ENCODE measurements around the gene RHOH.

DNA sequence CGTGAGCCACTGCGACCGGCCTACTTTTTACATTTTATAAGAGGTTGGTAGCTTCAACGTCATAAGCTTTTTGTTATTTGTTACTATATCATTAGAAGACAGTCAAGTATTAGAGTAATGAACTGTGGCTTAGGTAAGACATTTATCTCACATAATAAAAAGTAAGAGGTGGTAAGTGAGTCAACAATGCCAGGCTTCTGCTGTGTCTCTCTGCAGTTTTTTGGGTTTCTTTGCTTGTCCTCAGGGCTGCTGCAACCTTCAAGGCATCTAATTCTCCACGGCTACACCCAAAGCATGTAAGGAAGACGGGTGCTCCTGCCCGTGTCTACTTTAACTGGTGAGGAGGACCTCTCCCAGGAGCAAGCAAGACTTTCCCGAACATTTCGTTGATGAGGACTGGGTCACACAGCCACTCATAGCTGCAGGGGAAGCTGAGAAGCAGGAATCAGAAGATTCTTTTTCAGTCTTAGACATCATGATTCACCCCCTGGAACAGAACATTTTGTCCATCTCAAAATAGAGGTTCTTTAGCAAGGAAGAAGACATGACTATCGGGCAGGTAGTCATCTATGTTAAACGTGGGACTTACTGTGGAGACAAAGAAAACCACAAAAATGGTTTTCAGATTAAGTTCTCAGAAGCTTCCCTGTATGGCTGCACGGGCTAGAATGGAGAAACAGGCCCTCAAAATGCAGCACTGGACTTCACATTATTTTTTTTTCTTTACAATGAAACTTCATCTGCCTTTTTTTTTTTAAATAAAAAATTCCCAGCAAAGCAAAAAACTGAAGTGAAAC, 13.0 kb upstream of the RHOH start:
- TF ChIP-seq POLR2A (IDR thresholded peaks at IDR 0.05; ENCODE audit: low read depth, low read length) (no peak), POLR2AphosphoS5 (IDR thresholded peaks at IDR 0.05; ENCODE audit: low read depth, low read length) (no peak), SPI1 (IDR thresholded peaks at IDR 0.05; ENCODE audit: low read depth, low read length) (peak; percentile 41; the same call in 1 of the 2 replicates), TAF1 (IDR thresholded peaks at IDR 0.05; ENCODE audit: low read depth, low read length) (no peak), PAX5 (IDR thresholded peaks at IDR 0.05; ENCODE audit: insufficient read depth, low read length, severe bottlenecking) (no peak), POU2F2 (IDR thresholded peaks at IDR 0.05; ENCODE audit: low read depth, low read length) (no peak)

Measured in GM12891 (cell line).